K562 (cell line): Measurements from ENCODE around the gene SLC15A5. TPM values are rescaled to one million over a fixed set of nuclear protein-coding genes. Genes with fewer than 3 reads are reported as not detected.

Source experiments
- ATAC-seq: fragments of 200-7000 bp; cut with Tn5 transposase; 3 replicates; pipeline ENCODE4 v1.9.1; 2020; ENCODE audit warnings: moderate library complexity
- BruUV-seq: library from RNA; stranded (reverse); fragments of 400-500 nt; replicated peaks from 2 replicates; lab custom pipeline; 2021; lab: Mats Ljungman, UMichigan
- CTCF ChIA-PET: fragments of 300-600 bp; formaldehyde crosslinking; extraction: SDS; loops from one replicate; lab custom pipeline; 2021; ENCODE audit warnings: low intra/inter-chr PET ratio; lab: Yijun Ruan, JAX
- POLR2A ChIA-PET: fragments of 300-600, 350-650 bp; sonication (Branson Sonifier 250); formaldehyde crosslinking; extraction: SDS; loops from one replicate; lab custom pipeline; 2021; ENCODE audit warnings: antibody characterized with exemption, inconsistent platforms; lab: Yijun Ruan, JAX
- DNase-seq, 4 experiments: peaks; one replicate each; pipeline versions ENCODE4 v3.0.0 to v3.0.0-alpha.2; 2011 to 2018; ENCODE audit warnings: low spot score in 3 of 4, mixed read lengths in 3 of 4; ENCODE audit errors: extremely low read depth in 1 of 4
- FAIRE-seq: peaks from 2 replicates; lab custom pipeline; 2011; peaks lifted over from hg19 to GRCh38; lab: Jason Lieb, UNC
- H2AFZ ChIP-seq: 2 replicates; pipeline ENCODE4 v1.6.0; 2011; ENCODE audit warnings: low read depth, low read length, control low read depth, inconsistent platforms
- H3K27ac ChIP-seq: fragments of 200-600 bp; 3 replicates; pipeline ENCODE4 v1.8.0; 2011; ENCODE audit warnings: low read depth, mild to moderate bottlenecking, control low read depth, inconsistent platforms, low read length, moderate library complexity, mixed read lengths; ENCODE audit errors: extremely low read depth
- H3K27me3 ChIP-seq, 2 experiments: fragments of 300-600 bp in 1 of 2; 2 replicates in 1 of 2; 3 replicates in 1 of 2; pipeline versions ENCODE4 v1.6.0 to v1.8.0; 2011; ENCODE audit warnings: inconsistent platforms in 2 of 2, low read length in 2 of 2, mild to moderate bottlenecking in 1 of 2, mixed read lengths in 1 of 2, moderate library complexity in 1 of 2; ENCODE audit not compliant: control insufficient read depth in 2 of 2, insufficient read depth in 2 of 2
- H3K36me3 ChIP-seq: fragments of 300-600 bp; 3 replicates; pipeline ENCODE4 v1.8.0; 2011; ENCODE audit warnings: mild to moderate bottlenecking, low read length, inconsistent platforms; ENCODE audit not compliant: control insufficient read depth, insufficient read depth
- H3K4me1 ChIP-seq, 2 experiments: fragments of 200-600 bp in 1 of 2; replicated peaks in 1 of 2; 2 replicates in 1 of 2; 3 replicates in 1 of 2; pipeline versions ENCODE4 v1.5.1 to v1.8.0; 2011; ENCODE audit warnings: inconsistent platforms in 2 of 2, low read length in 2 of 2, mild to moderate bottlenecking in 1 of 2, mixed read lengths in 1 of 2, moderate library complexity in 1 of 2; ENCODE audit not compliant: control insufficient read depth in 2 of 2, insufficient read depth in 2 of 2
- H3K4me2 ChIP-seq: 2 replicates; pipeline ENCODE4 v1.6.1; 2011; ENCODE audit warnings: low read length, control low read depth, inconsistent platforms, mixed read lengths; ENCODE audit not compliant: insufficient read depth
- H3K4me3 ChIP-seq: fragments of 200-600 bp; sonication (generic), shearing (Covaris generic); 2 replicates; pipeline ENCODE4 v1.5.1; 2016; ENCODE audit warnings: control low read depth, inconsistent platforms
- H3K79me2 ChIP-seq: fragments of 200-600 bp; 3 replicates; pipeline ENCODE4 v1.8.0; 2011; ENCODE audit warnings: low read length, inconsistent platforms; ENCODE audit not compliant: control insufficient read depth, insufficient read depth
- H3K9ac ChIP-seq, 2 experiments: 2 replicates each; pipeline versions ENCODE4 v1.6.0 to v1.6.1; 2011; ENCODE audit warnings: low read depth in 2 of 2, low read length in 2 of 2, control low read depth in 1 of 2, inconsistent platforms in 1 of 2, mild to moderate bottlenecking in 1 of 2, mixed read lengths in 1 of 2; ENCODE audit not compliant: insufficient read depth in 1 of 2
- H3K9me1 ChIP-seq: one replicate; pipeline ENCODE4 v1.6.0; 2011; ENCODE audit warnings: inconsistent platforms, mild to moderate bottlenecking, low read length, moderate library complexity; ENCODE audit not compliant: control insufficient read depth, insufficient read depth
- H3K9me3 ChIP-seq: replicated peaks from 2 replicates; pipeline ENCODE4 v1.5.1; 2011; ENCODE audit warnings: low read depth, low read length, inconsistent platforms; ENCODE audit not compliant: control insufficient read depth, insufficient read depth
- H4K20me1 ChIP-seq: replicated peaks from 2 replicates; pipeline ENCODE4 v1.6.1; 2011; ENCODE audit warnings: low read length, inconsistent platforms, mixed read lengths; ENCODE audit not compliant: control insufficient read depth, insufficient read depth
- CBX1 ChIP-seq: sonication (generic); IDR thresholded peaks from 2 replicates; pipeline ENCODE4 v1.6.1; 2016; ENCODE audit warnings: antibody characterized with exemption, low read depth, mild to moderate bottlenecking
- DNMT1 ChIP-seq: fragments of 450-650 bp; IDR thresholded peaks from 2 replicates; pipeline ENCODE4 v1.6.1; 2016; ENCODE audit warnings: antibody characterized with exemption, mild to moderate bottlenecking
- E2F3 ChIP-seq: fragments of 250-450 bp; sonication (Bioruptor Pico); IDR thresholded peaks from 2 replicates; pipeline ENCODE4 v1.4.0; 2020; ENCODE audit warnings: mild to moderate bottlenecking
- HCFC1 ChIP-seq: IDR thresholded peaks from 2 replicates; pipeline ENCODE4 v1.6.1; 2012; ENCODE audit warnings: low read depth, low read length, improper control_type of control experiment
- HDAC2 ChIP-seq: fragments of 450-650 bp; IDR thresholded peaks from 2 replicates; pipeline ENCODE4 v1.6.1; 2016; ENCODE audit warnings: mild to moderate bottlenecking
- MCM7 ChIP-seq, 2 experiments: fragments of 450-650 bp; IDR thresholded peaks; 2 replicates each; pipeline ENCODE4 v1.6.1; 2016 to 2018
- POLR2H ChIP-seq: IDR thresholded peaks from 2 replicates; pipeline ENCODE4 v1.6.1; 2016; ENCODE audit warnings: missing genetic modification characterization, low read depth, mild to moderate bottlenecking, control low read depth, missing compliant biosample characterization, moderate library complexity
- SP1 ChIP-seq: sonication (generic); formaldehyde crosslinking; IDR thresholded peaks from 2 replicates; pipeline ENCODE4 v1.8.1; 2022; ENCODE audit warnings: mild to moderate bottlenecking, missing genetic modification reagents
- TEAD1 ChIP-seq, 2 experiments: fragments of 450-650 bp in 1 of 2; sonication (generic) in 1 of 2; formaldehyde crosslinking; IDR thresholded peaks; 2 replicates each; pipeline versions ENCODE4 v1.4.0 to v1.8.0; 2020 to 2022; ENCODE audit warnings: mild to moderate bottlenecking in 2 of 2, missing genetic modification reagents in 1 of 2
- XRCC4 ChIP-seq: IDR thresholded peaks from one replicate; pipeline ENCODE4 v1.6.1; 2011; ENCODE audit not compliant: insufficient read depth, insufficient read length; ENCODE audit errors: extremely low read depth
- ZC3H4 ChIP-seq: sonication (generic); formaldehyde crosslinking; IDR thresholded peaks from 2 replicates; pipeline ENCODE4 v1.9.0; 2021; ENCODE audit warnings: missing genetic modification reagents, borderline replicate concordance
- ZKSCAN1 ChIP-seq: fragments of 150-350 bp; IDR thresholded peaks from 2 replicates; pipeline ENCODE4 v1.6.1; 2016; ENCODE audit warnings: low read depth, low read length
- ZNF124 ChIP-seq: sonication (generic); formaldehyde crosslinking; IDR thresholded peaks from 2 replicates; pipeline ENCODE4 v1.8.1; 2022; ENCODE audit warnings: missing genetic modification reagents
- ZNF143 ChIP-seq: sonication (generic); formaldehyde crosslinking; IDR thresholded peaks from 2 replicates; pipeline ENCODE4 v1.9.0; 2022; ENCODE audit warnings: mild to moderate bottlenecking, missing genetic modification reagents
- WGBS: fragments of 100-300 bp; shearing (Covaris generic); methylation state at CpG from one replicate; pipeline ENCODE4 v1.1.6; 2016; ENCODE audit warnings: low coverage, mixed read lengths; ENCODE audit not compliant: insufficient coverage; ENCODE audit errors: missing lambda C conversion rate; 5-methylcytosine and 5-hydroxymethylcytosine counted together
- in situ Hi-C: fragments of 300-500 bp; cut with MboI; formaldehyde crosslinking; loops from 4 replicates; pipeline ENCODE4 v1.15.0; 2018; ENCODE audit warnings: inconsistent platforms, mixed read lengths
- intact Hi-C: fragments of 100-400 bp; cut with micrococcal nuclease; formaldehyde crosslinking; loops from 2 replicates; pipeline ENCODE4 v1.14.2; 2022
- polyA plus RNA-seq, 8 experiments: library from polyadenylated mRNA; depleted of rRNA in 4 of 8; stranded (reverse) in 5 of 8; unstranded in 3 of 8; fragments of >200 nt; fragmentation: Nextera tagmentation in 2 of 8; fragmentation: Illumina TruSeq in 1 of 8; extraction: Ambion mirVana in 2 of 8; extraction: Trizol in 1 of 8; gene quantifications; 2 replicates each; pipeline versions ENCODE4 v1.2.1 to v1.2.3, GENCODE V29; 2011 to 2014; ENCODE audit warnings: inconsistent platforms in 1 of 8, missing spikeins in 1 of 8
- total RNA-seq, 7 experiments: library from RNA; depleted of rRNA in 6 of 7; stranded (reverse); fragments of >200 nt in 6 of 7; fragmentation: Illumina TruSeq in 2 of 7; extraction: Trizol in 2 of 7; gene quantifications; 2 replicates each; pipeline versions ENCODE4 v1.2.1 to v1.2.3, GENCODE V29; 2011 to 2021; ENCODE audit warnings: low replicate concordance in 1 of 7
- TF ChIP-seq, protein P1 (sequence below): fragments of 450-650 bp; IDR thresholded peaks from 2 replicates; pipeline ENCODE4 v1.6.1; 2016; ENCODE audit warnings: borderline replicate concordance
- TF ChIP-seq, protein P2 (sequence below): fragments of 250-450 bp; sonication (Bioruptor Pico); IDR thresholded peaks from 2 replicates; pipeline ENCODE4 v1.8.0; 2021; ENCODE audit warnings: mild to moderate bottlenecking, moderate library complexity
- TF ChIP-seq, protein P3 (sequence below): fragments of 450-650 bp; formaldehyde crosslinking; conservative IDR thresholded peaks from 2 replicates; pipeline ENCODE4 v1.4.0; 2022; ENCODE audit warnings: mild to moderate bottlenecking, missing genetic modification characterization

Gene SLC15A5
- total and polyA plus RNA-seq, 9 of the 15 experiments (the other 6 are each of a cell fraction or from before 2014, with no cell fraction given) = not detected

DNA sequence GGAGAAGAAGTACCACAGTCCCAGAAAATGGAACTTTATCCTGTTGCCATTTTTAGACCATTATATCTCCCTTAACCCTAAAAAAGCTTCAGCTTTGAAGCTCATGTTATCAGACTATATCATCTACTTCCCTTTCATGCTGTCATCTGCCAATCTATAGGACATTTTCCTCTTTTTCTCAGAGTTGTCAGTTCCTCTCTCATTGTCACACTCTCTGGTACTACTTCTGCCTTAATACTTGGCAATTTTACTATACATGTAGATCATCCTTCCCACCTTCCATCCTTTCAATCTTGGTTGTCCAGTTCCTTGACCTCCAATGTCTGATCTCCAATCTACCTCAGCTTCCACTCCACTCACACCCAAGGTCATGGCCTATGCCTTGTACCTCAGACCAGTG is 57.4 kb downstream of the SLC15A5 start (continued):
- TF ChIP-seq, protein P1, sequence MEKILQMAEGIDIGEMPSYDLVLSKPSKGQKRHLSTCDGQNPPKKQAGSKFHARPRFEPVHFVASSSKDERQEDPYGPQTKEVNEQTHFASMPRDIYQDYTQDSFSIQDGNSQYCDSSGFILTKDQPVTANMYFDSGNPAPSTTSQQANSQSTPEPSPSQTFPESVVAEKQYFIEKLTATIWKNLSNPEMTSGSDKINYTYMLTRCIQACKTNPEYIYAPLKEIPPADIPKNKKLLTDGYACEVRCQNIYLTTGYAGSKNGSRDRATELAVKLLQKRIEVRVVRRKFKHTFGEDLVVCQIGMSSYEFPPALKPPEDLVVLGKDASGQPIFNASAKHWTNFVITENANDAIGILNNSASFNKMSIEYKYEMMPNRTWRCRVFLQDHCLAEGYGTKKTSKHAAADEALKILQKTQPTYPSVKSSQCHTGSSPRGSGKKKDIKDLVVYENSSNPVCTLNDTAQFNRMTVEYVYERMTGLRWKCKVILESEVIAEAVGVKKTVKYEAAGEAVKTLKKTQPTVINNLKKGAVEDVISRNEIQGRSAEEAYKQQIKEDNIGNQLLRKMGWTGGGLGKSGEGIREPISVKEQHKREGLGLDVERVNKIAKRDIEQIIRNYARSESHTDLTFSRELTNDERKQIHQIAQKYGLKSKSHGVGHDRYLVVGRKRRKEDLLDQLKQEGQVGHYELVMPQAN = no peak
- TF ChIP-seq ZNF124 (no peak), TEAD1 (CRISPR knock-in tag; IDR thresholded peaks at IDR 0.05) (no peak), HDAC2 (no peak)
- TF ChIP-seq, protein P2, sequence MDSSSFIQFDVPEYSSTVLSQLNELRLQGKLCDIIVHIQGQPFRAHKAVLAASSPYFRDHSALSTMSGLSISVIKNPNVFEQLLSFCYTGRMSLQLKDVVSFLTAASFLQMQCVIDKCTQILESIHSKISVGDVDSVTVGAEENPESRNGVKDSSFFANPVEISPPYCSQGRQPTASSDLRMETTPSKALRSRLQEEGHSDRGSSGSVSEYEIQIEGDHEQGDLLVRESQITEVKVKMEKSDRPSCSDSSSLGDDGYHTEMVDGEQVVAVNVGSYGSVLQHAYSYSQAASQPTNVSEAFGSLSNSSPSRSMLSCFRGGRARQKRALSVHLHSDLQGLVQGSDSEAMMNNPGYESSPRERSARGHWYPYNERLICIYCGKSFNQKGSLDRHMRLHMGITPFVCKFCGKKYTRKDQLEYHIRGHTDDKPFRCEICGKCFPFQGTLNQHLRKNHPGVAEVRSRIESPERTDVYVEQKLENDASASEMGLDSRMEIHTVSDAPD (CRISPR knock-in tag) = no peak

DNA sequence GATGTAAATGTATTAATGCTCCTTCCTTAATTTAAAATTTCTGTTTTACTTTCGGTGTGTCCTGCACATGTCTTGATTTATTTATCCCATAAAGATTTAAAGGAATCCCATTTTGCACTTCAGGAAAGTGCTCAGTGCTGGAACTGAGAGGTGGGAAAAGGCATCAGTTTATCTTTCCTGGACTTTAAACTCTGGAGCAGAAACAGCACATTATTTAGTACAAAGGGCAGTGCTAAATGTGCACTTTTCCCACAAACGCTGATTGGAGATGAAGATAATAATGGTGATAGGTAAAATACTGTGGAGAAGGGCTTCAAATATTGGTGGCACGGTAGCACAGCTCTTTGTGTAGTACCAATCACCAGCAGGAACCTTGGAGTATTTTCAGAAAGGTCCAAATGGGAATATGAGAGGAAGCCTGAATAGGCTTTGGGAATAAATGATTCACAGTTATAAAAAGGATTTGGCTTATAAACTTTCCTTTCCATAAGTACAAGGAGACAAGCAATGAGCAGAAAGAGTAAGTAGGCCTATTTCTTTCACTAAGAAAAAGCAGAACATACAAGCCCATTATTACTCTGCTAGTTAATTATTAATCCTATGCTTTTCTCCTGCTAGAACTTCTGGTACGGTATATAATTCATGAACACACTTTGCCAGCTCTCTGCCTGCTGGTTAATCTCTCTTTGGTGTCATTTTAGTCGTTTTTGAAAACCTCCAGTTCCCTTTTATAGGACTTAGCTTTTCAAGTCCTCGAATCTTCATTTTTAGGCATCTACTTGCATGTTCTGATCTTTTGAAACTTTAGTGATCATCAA is 58.3 kb downstream of the SLC15A5 start:
- no peaks in the 10 kb centered on the region for H3K36me3 ChIP-seq
- H3K9ac ChIP-seq = no peak overlapping the region
- H3K27me3 ChIP-seq = no peaks in the 10 kb centered on the region
- no peak overlapping the region for H3K4me3 ChIP-seq
- H4K20me1 ChIP-seq = no peaks in the 10 kb centered on the region
- DNase-seq (no peak), FAIRE-seq (no peak), ATAC-seq (no peak)
- H2AFZ ChIP-seq = no peak overlapping the region
- no peaks in the 10 kb centered on the region for H3K79me2 ChIP-seq
- no peaks in the 10 kb centered on the region for H3K9me1 ChIP-seq
- 1% methylated on average over 6 of the region's 6 CpGs for WGBS
- TF ChIP-seq MCM7 (IDR thresholded peaks at IDR 0.05) = no peak
- TF ChIP-seq, protein P3, sequence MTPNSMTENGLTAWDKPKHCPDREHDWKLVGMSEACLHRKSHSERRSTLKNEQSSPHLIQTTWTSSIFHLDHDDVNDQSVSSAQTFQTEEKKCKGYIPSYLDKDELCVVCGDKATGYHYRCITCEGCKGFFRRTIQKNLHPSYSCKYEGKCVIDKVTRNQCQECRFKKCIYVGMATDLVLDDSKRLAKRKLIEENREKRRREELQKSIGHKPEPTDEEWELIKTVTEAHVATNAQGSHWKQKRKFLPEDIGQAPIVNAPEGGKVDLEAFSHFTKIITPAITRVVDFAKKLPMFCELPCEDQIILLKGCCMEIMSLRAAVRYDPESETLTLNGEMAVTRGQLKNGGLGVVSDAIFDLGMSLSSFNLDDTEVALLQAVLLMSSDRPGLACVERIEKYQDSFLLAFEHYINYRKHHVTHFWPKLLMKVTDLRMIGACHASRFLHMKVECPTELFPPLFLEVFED (CRISPR knock-in tag) = no peak
- TF ChIP-seq SP1 (CRISPR knock-in tag) = no peak
- no peak for TF ChIP-seq HCFC1
- no peak for TF ChIP-seq POLR2H (tag)
- no peak for TF ChIP-seq ZC3H4
- TF ChIP-seq ZKSCAN1 = no peak
- TF ChIP-seq XRCC4 = no peak
- TF ChIP-seq DNMT1 = no peak
- TF ChIP-seq ZNF143 (CRISPR knock-in tag) = no peak
- TF ChIP-seq E2F3 (CRISPR knock-in tag) = no peak
- TF ChIP-seq CBX1 = no peak
- in situ Hi-C loops (no loop called here), intact Hi-C loops (no loop called here)
- CTCF ChIA-PET = no interaction called here
- POLR2A ChIA-PET = no interaction called here
- BruUV-seq = no TSS peak
- no peaks in the 10 kb centered on the region for H3K4me1 ChIP-seq
- H3K27ac ChIP-seq = no peak overlapping the region
- no peak overlapping the region for H3K4me2 ChIP-seq
- H3K9me3 ChIP-seq = no peaks in the 10 kb centered on the region
